ENCODE data around the gene GLB1L3.

The GLB1L3 gene

GRCh38 chr11:134346101-134346975 lies 70.2 kb downstream of the GLB1L3 start:
- peak in 1 of 2 experiments; percentile 30 for DNase-seq

- DNase-seq, result no peak
Measured at GRCh38 chr11:134346976-134347350, 70.8 kb downstream of the GLB1L3 start.

- no peak for DNase-seq
Measured at GRCh38 chr11:134347441-134347840, 71.3 kb downstream of the GLB1L3 start.

GRCh38 chr11:134349109-134349801 lies 73.1 kb downstream of the GLB1L3 start:
- no peak for DNase-seq

GRCh38 chr11:134349802-134350355 lies 73.7 kb downstream of the GLB1L3 start:
- DNase-seq, result no peak

GRCh38 chr11:134350381-134350780 lies 74.2 kb downstream of the GLB1L3 start:
- no peak for DNase-seq

- DNase-seq, result no peak
Measured at GRCh38 chr11:134352111-134352510, 75.9 kb downstream of the GLB1L3 start.

GRCh38 chr11:134355136-134355535 lies 79.0 kb downstream of the GLB1L3 start:
- DNase-seq, result no peak

GRCh38 chr11:134355656-134356055 lies 79.5 kb downstream of the GLB1L3 start:
- DNase-seq, result no peak

GRCh38 chr11:134356656-134357544 lies 80.7 kb downstream of the GLB1L3 start:
- DNase-seq, result no peak

- no peak for DNase-seq
Measured at GRCh38 chr11:134357545-134357839, 81.3 kb downstream of the GLB1L3 start.

- DNase-seq, result no peak
Measured at GRCh38 chr11:134358165-134358855, 82.1 kb downstream of the GLB1L3 start.

- no peak for DNase-seq
Measured at GRCh38 chr11:134358856-134359490, 82.8 kb downstream of the GLB1L3 start.

GRCh38 chr11:134359646-134360045 lies 83.5 kb downstream of the GLB1L3 start:
- DNase-seq, result no peak

- DNase-seq, result peak; percentile 51 to 82
Measured at GRCh38 chr11:134360050-134360835, 84.1 kb downstream of the GLB1L3 start.

GRCh38 chr11:134361661-134362060 lies 85.5 kb downstream of the GLB1L3 start:
- DNase-seq, result no peak

- DNase-seq, result no peak
Measured at GRCh38 chr11:134362192-134362901, 86.2 kb downstream of the GLB1L3 start.

GRCh38 chr11:134363161-134363560 lies 87.0 kb downstream of the GLB1L3 start:
- DNase-seq, result no peak

- DNase-seq, result no peak
Measured at GRCh38 chr11:134363592-134363991, 87.4 kb downstream of the GLB1L3 start.

GRCh38 chr11:134364261-134364660 lies 88.1 kb downstream of the GLB1L3 start:
- DNase-seq, result no peak
